SK-N-SH treated with all-trans-retinoic acid at 6 μM for 48 hours (cell line): ENCODE data around the gene DAD1.

Source experiments
- ARNTL ChIP-seq: fragments of 450-650 bp; formaldehyde crosslinking; IDR thresholded peaks from 2 replicates; pipeline ENCODE4 v1.5.0; 2020; ENCODE audit warnings: low read depth, mild to moderate bottlenecking, moderate library complexity, borderline replicate concordance
- BACH2 ChIP-seq: fragments of 250-450 bp; sonication (Bioruptor Pico); IDR thresholded peaks from 2 replicates; pipeline ENCODE4 v1.9.0; 2021; ENCODE audit warnings: mild to moderate bottlenecking, borderline replicate concordance
- OSR1 ChIP-seq: fragments of 250-450 bp; sonication (Bioruptor Pico); IDR thresholded peaks from 2 replicates; pipeline ENCODE4 v1.8.0; 2022; ENCODE audit warnings: moderate library complexity, mild to moderate bottlenecking, inconsistent platforms
- PPARA ChIP-seq: fragments of 250-450 bp; sonication (Bioruptor Pico); IDR thresholded peaks from 2 replicates; pipeline ENCODE4 v1.5.0; 2020; ENCODE audit warnings: mild to moderate bottlenecking, borderline replicate concordance
- RARB ChIP-seq: fragments of 250-450 bp; sonication (Bioruptor Pico); IDR thresholded peaks from 2 replicates; pipeline ENCODE4 v1.8.0; 2021; ENCODE audit warnings: mild to moderate bottlenecking, moderate library complexity
- ZC3H10 ChIP-seq: fragments of 250-450 bp; sonication (Bioruptor Pico); IDR thresholded peaks from 2 replicates; pipeline ENCODE4 v1.5.1; 2021; ENCODE audit warnings: mild to moderate bottlenecking, moderate library complexity
- ZFP30 ChIP-seq: fragments of 450-650 bp; formaldehyde crosslinking; IDR thresholded peaks from 2 replicates; pipeline ENCODE4 v1.5.0; 2022; ENCODE audit warnings: mild to moderate bottlenecking, moderate library complexity
- ZNF70 ChIP-seq: fragments of 450-650 bp; formaldehyde crosslinking; IDR thresholded peaks from 2 replicates; pipeline ENCODE4 v1.5.0; 2020; ENCODE audit warnings: mild to moderate bottlenecking, moderate library complexity
- TF ChIP-seq, protein P1 (sequence below): fragments of 250-450 bp; sonication (Bioruptor Pico); IDR thresholded peaks from 2 replicates; pipeline ENCODE4 v1.8.0; 2020; ENCODE audit warnings: mild to moderate bottlenecking, moderate library complexity, borderline replicate concordance
- TF ChIP-seq, protein P2 (sequence below): fragments of 250-450 bp; sonication (Bioruptor Pico); IDR thresholded peaks from 2 replicates; pipeline ENCODE4 v1.5.1; 2021; ENCODE audit warnings: mild to moderate bottlenecking, moderate library complexity

DNA sequence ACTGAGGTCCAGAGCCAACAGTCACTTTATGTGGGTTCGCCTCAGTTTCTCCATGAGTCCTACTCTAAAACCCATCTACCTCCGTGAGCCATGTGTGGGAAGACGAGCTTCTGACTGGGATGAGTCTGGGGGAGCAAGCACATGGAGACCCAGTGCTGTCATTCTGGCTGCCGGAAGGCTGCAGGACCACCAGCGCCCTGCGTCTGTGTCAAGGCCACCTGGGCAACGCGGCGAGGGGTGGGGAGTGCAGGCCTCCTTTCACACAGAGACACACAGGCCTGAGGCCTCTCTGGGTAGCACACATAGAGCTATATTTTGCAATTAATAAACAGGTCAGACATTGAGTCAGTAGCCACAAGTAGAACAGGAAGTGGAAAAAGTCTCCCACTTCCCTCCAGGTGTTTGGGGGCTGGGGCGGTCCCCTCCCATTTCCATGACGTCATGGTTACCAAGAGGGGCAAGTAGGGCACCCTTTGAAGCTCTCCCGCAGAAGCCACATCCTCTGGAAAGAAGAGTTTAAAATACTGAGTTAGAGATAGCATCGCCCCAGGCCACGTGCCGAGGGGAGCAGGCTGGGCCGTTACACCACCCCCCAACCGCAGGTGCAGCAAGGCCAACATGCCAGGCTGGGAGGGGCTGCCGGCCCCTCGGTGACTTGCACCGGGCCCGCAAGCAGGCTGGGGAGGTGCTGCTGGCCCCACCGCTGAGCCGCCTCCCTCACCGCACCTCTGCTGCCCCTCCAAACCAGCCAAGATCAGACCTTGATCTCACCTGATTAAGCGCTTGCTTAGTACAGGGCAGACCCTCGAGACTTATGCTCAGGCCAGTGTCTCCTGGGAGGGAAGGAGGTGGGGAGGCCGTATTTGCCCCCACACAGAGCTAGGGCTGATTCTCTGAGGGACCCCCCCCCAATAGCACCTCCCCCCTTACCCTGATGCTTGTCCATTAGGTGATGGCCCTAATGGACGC, 32.7 kb downstream of the DAD1 start:
- TF ChIP-seq ZFP30 (no peak), PPARA (CRISPR knock-in tag) (no peak), ZC3H10 (no peak), BACH2 (CRISPR knock-in tag) (no peak), ARNTL (no peak), OSR1 (CRISPR knock-in tag) (no peak), ZNF70 (CRISPR knock-in tag) (no peak), RARB (no peak)
- TF ChIP-seq, protein P1, sequence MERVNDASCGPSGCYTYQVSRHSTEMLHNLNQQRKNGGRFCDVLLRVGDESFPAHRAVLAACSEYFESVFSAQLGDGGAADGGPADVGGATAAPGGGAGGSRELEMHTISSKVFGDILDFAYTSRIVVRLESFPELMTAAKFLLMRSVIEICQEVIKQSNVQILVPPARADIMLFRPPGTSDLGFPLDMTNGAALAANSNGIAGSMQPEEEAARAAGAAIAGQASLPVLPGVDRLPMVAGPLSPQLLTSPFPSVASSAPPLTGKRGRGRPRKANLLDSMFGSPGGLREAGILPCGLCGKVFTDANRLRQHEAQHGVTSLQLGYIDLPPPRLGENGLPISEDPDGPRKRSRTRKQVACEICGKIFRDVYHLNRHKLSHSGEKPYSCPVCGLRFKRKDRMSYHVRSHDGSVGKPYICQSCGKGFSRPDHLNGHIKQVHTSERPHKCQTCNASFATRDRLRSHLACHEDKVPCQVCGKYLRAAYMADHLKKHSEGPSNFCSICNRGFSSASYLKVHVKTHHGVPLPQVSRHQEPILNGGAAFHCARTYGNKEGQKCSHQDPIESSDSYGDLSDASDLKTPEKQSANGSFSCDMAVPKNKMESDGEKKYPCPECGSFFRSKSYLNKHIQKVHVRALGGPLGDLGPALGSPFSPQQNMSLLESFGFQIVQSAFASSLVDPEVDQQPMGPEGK (CRISPR knock-in tag): no peak
- TF ChIP-seq, protein P2, sequence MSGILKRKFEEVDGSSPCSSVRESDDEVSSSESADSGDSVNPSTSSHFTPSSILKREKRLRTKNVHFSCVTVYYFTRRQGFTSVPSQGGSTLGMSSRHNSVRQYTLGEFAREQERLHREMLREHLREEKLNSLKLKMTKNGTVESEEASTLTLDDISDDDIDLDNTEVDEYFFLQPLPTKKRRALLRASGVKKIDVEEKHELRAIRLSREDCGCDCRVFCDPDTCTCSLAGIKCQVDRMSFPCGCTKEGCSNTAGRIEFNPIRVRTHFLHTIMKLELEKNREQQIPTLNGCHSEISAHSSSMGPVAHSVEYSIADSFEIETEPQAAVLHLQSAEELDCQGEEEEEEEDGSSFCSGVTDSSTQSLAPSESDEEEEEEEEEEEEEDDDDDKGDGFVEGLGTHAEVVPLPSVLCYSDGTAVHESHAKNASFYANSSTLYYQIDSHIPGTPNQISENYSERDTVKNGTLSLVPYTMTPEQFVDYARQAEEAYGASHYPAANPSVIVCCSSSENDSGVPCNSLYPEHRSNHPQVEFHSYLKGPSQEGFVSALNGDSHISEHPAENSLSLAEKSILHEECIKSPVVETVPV: no peak
